GM12878 (cell line): ENCODE data around the gene POLD1. TPM values are rescaled to one million over a fixed set of nuclear protein-coding genes. Genes with fewer than 3 reads are reported as not detected.
A peak's percentile ranks its signal among the peaks of the same experiment; 100 is the strongest.

Source experiments
- CBX3 ChIP-seq: fragments of 200-600 bp; sonication (generic); IDR thresholded peaks from 2 replicates; pipeline ENCODE4 v1.6.1; 2016; ENCODE audit warnings: low read depth, borderline replicate concordance
- EED ChIP-seq: sonication (generic); IDR thresholded peaks from 2 replicates; pipeline ENCODE4 v1.6.1; 2016; ENCODE audit warnings: antibody characterized with exemption, low read depth
- MEF2B ChIP-seq: fragments of 450-650 bp; IDR thresholded peaks from 2 replicates; pipeline ENCODE4 v1.6.1; 2018; ENCODE audit warnings: mild to moderate bottlenecking, moderate library complexity; ENCODE audit not compliant: partially characterized antibody, poor library complexity, severe bottlenecking
- RAD51 ChIP-seq: fragments of 450-650 bp; IDR thresholded peaks from 2 replicates; pipeline ENCODE4 v1.6.1; 2016; ENCODE audit warnings: moderate library complexity, mild to moderate bottlenecking, inconsistent platforms
- TCF12 ChIP-seq: IDR thresholded peaks from 2 replicates; pipeline ENCODE4 v1.6.1; 2011; ENCODE audit warnings: low read depth, mild to moderate bottlenecking, low read length
- ZNF384 ChIP-seq: IDR thresholded peaks from 2 replicates; pipeline ENCODE4 v1.6.1; 2012; ENCODE audit warnings: low read depth, mild to moderate bottlenecking, low read length, improper control_type of control experiment, borderline replicate concordance
- polyA plus RNA-seq, 11 experiments: library from polyadenylated mRNA; depleted of rRNA in 4 of 11; unstranded in 6 of 11; stranded (reverse) in 5 of 11; fragments of >200 nt; fragmentation: Nextera tagmentation in 4 of 11; fragmentation: Illumina TruSeq in 1 of 11; extraction: Ambion mirVana in 4 of 11; extraction: Trizol in 1 of 11; gene quantifications; 1 replicate in 1 of 11; 2 replicates in 10 of 11; pipeline versions ENCODE4 v1.2.1 to v1.2.3, GENCODE V29; 2011 to 2016; ENCODE audit warnings: inconsistent platforms in 2 of 11, missing spikeins in 2 of 11, low read depth in 1 of 11
- total RNA-seq, 4 experiments: library from RNA; depleted of rRNA in 3 of 4; stranded (reverse); fragments of >200 nt in 3 of 4; fragmentation: Illumina TruSeq in 1 of 4; extraction: Trizol in 1 of 4; gene quantifications; 2 replicates each; pipeline versions ENCODE4 v1.2.1 to v1.2.3, GENCODE V29; 2013 to 2021
- TF ChIP-seq, protein P1 (sequence below): fragments of 450-650 bp; IDR thresholded peaks from 2 replicates; pipeline ENCODE4 v1.6.1; 2016; ENCODE audit warnings: mild to moderate bottlenecking
- TF ChIP-seq, protein P2 (sequence below): IDR thresholded peaks from 2 replicates; pipeline ENCODE4 v1.6.1; 2011; ENCODE audit warnings: borderline replicate concordance, low read depth, mild to moderate bottlenecking, moderate library complexity, mixed read lengths, low read length; ENCODE audit not compliant: insufficient read depth; ENCODE audit errors: extremely low read length
- TF ChIP-seq, protein P3 (sequence below): IDR thresholded peaks from 2 replicates; pipeline ENCODE4 v1.6.1; 2011; ENCODE audit warnings: low read depth, low read length, improper control_type of control experiment, borderline replicate concordance

The POLD1 gene
- total and polyA plus RNA-seq, 10 of the 15 experiments (the other 5 are each of a cell fraction or from before 2014, with no cell fraction given) = 0.76 to 165 (median 63.4) TPM

DNA sequence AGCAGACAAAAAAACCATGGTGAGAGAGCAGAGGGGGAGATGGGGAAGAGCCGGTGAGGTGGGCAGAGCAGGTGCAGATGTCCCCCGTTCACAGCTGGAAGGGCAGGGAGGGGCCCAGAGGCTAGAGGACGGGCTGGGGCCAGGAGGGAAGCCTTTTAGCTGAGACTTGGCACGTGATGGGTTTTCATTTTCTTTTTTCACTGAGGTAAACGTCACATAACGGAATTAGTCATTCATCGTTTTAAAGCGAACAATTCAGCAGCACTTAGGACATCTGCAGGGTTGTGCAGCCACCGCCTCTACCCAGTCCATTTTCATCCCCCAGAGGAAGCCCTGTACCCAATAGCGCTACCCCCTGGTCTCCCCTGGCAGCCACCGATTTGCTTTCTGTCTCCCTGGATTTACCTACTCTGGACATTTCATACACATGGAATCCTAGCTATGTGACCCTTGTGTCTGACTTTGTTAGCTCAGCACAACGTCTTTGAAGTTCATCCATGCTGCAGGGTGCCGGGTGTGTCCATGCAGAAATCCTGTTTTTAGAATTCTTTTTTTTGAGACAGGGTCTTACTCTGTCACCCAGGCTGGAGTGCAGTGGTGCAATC, 76.1 kb downstream of the POLD1 start (continued):
- TF ChIP-seq, protein P1, sequence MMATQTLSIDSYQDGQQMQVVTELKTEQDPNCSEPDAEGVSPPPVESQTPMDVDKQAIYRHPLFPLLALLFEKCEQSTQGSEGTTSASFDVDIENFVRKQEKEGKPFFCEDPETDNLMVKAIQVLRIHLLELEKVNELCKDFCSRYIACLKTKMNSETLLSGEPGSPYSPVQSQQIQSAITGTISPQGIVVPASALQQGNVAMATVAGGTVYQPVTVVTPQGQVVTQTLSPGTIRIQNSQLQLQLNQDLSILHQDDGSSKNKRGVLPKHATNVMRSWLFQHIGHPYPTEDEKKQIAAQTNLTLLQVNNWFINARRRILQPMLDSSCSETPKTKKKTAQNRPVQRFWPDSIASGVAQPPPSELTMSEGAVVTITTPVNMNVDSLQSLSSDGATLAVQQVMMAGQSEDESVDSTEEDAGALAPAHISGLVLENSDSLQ = no peak
- TF ChIP-seq, protein P2, sequence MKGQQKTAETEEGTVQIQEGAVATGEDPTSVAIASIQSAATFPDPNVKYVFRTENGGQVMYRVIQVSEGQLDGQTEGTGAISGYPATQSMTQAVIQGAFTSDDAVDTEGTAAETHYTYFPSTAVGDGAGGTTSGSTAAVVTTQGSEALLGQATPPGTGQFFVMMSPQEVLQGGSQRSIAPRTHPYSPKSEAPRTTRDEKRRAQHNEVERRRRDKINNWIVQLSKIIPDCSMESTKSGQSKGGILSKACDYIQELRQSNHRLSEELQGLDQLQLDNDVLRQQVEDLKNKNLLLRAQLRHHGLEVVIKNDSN = peak; percentile 71
- TF ChIP-seq CBX3 (no peak), RAD51 (peak; percentile 91), ZNF384 (no peak), EED (peak; percentile 75), TCF12 (peak; percentile 92), MEF2B (peak; percentile 12)
- TF ChIP-seq, protein P3, sequence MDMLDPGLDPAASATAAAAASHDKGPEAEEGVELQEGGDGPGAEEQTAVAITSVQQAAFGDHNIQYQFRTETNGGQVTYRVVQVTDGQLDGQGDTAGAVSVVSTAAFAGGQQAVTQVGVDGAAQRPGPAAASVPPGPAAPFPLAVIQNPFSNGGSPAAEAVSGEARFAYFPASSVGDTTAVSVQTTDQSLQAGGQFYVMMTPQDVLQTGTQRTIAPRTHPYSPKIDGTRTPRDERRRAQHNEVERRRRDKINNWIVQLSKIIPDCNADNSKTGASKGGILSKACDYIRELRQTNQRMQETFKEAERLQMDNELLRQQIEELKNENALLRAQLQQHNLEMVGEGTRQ = peak; percentile 75
